ENCODE measurements around the gene PEDS1. TPM values are rescaled to one million over a fixed set of nuclear protein-coding genes. Genes with fewer than 3 reads are reported as not detected.
"Not testable (repeated sequence)": the region's sequence is repeated elsewhere in the genome, so short reads cannot be mapped to it uniquely, and the experiment has no call there.

Gene PEDS1
- polyA plus RNA-seq, 1 donor: 26.1 TPM

DNA sequence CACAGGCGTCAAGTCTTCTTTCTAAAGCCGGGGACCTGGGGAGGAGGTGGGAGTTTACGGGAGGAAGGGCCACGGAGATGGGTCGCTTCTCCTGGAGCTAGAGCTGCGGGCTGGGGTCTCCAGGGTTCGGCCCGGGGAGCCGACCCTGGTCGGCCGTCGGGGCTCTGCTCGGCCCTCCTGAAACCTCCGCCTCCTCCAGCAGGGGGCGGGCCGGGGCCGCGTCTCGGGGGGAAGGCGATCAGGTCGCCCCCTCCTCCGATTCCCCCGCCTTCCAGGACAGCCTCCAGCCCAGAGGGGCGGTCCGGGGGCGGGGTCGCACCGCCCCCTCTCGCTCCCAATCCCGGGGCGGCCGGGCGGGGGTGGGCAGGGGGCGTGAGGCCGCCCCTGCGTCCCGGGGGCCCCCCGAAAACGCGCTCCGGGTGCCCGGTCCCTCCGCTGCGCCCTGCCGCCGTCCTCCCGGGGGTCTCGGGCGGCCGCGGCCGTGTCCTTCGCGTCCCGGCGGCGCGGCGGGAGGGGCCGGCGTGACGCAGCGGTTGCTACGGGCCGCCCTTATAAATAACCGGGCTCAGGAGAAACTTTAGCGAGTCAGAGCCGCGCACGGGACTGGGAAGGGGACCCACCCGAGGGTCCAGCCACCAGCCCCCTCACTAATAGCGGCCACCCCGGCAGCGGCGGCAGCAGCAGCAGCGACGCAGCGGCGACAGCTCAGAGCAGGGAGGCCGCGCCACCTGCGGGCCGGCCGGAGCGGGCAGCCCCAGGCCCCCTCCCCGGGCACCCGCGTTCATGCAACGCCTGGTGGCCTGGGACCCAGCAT lies 36.9 kb upstream of the PEDS1 start, which contains the start of gene CEBPB:
CEBPB (plus strand) TSS at position 580 of the 814 bp plus-strand sequence; CDS start at position 784, 204 bp downstream.
- DNase-seq (ENCODE audit: low read depth): peak; percentile 78

DNA sequence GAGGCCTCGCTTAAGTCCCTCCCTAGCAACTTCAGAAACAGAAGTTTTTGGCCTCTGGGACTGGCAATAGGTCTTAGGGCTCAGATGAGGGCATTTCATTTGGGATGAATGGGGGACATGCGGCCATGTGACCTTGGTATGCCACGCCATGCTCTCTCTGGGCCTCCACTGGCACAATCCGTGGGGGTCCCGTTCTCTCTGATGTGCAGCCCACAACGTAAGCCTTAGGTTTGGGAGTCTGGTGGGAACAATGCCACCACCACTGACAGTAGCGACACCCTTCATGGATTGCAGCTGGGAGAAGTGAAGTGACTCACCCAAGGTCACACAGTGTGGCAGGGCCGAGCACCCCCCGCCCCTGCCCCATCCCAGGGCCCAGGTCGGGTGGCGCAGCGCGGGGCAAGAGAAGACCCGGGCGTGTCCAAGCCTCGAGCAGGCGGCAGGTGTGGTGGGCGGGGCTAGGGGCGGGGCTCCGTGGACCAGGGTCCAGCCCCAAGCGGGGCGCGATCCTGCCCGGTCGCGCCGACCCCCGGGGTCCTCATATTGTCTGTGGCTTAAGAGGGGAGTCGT lies 36.2 kb upstream of the PEDS1 start:
- DNase-seq (ENCODE audit: low read depth): no peak

DNA sequence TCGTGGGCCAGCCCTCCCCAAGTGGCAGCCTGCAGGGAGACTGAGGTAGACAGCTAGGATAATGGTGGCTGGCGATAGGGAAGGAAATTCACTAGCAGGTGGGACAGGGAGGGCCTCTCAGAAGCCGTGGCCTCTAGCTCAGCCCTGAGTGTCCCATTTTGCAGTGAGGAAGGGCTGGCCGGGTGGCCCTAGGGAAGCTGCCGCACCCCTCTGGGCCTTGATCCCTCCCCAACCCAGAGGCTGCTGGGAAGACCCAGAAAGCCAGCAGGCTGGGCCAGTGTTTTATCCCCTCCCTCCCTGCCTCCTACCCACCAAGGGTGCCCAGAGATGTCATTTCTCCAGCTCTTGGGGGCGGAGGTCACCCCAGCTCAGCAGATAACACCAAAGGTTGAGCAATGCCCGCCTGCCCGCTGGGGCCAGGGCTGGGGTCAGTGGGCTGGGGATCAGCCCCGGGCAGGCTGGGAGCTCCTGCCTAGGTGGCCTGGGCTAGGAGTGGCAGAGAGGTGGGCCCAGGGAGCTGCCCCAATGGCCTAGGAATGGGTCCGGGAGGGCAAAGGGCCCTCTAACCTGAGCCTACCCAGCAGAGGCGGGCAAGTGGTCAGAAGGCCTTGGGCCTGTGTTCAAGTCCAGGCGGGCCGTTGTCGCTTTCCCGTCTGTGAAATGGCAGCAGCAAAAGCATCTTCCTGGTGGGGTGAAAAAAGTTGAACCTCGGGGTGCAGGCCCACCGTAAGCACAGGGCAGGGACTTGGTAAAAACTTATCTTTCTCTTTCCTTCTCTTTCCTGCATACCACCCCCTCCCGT lies 35.6 kb upstream of the PEDS1 start:
- DNase-seq (ENCODE audit: low read depth): no peak

DNA sequence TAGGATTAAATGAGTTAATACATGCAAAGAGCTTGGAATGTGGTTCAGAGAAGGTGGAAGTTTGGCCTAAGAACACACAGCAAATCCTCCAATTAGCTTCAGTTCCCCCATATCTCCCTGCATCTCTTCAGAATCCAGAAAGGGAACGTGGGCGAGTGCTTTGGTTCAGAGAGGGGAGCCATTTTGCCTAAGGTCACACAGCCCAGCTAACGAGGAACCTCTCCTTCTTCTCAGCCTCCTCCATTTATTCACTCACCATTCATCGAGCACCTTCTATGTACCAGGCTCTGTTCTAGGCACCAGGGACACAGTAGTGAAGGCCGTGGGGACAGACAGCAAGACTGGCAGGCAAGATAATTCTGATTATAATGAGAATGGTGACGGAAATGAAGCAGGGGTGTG lies 34.8 kb upstream of the PEDS1 start:
- no peak for DNase-seq (ENCODE audit: low read depth)

DNA sequence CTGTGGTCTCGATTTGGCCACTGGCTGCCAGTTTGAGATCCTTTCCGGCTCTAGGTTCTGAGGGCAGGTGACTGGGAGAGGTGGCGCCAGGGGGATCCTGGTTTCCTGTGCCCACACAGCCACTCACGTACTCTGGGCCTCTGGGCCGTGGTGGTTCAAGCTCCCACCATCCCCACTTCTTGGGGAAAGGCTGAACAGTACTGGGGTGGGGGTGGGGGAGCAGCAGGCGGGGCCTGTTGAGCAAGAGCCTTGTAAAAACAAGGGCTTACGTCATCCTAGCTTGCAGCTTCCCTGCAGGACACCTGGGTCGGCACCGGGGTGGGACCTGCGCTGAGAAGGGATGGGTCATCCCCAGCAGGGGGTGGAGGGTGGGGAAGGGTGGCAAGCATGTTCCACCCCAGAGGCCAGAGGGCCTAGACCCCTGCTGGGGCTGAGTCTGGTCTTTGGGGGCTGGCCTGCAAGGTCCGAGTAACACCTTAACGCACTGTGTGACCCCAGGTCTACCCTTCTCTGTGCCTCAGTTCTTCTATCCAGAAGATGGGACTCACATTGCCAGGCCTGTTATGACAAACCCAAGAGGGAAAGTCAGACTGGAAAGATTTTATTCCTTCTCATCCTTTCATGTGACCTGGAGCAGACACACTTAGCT lies 34.0 kb upstream of the PEDS1 start:
- DNase-seq (ENCODE audit: low read depth): no peak

DNA sequence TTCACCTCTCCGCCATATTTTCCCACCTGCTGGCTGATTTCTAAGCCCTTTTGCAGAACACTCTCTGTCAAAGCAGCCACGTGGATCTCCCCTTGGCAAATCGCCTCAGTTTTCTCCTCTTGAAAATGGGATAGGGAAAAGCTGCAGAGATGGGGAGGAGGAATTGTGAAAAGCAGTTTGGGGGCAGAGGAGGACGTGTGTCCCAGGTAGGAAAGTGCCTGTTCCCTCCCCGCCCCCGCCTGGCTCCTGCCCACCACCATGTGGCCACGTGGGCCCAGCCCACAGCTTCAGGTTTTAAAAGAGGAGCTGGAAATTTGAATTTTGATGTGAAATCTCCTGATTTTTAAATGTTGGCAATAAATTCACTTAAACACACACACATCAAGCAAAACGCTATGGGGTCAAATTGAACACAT lies 33.5 kb upstream of the PEDS1 start:
- DNase-seq (ENCODE audit: low read depth): no peak

DNA sequence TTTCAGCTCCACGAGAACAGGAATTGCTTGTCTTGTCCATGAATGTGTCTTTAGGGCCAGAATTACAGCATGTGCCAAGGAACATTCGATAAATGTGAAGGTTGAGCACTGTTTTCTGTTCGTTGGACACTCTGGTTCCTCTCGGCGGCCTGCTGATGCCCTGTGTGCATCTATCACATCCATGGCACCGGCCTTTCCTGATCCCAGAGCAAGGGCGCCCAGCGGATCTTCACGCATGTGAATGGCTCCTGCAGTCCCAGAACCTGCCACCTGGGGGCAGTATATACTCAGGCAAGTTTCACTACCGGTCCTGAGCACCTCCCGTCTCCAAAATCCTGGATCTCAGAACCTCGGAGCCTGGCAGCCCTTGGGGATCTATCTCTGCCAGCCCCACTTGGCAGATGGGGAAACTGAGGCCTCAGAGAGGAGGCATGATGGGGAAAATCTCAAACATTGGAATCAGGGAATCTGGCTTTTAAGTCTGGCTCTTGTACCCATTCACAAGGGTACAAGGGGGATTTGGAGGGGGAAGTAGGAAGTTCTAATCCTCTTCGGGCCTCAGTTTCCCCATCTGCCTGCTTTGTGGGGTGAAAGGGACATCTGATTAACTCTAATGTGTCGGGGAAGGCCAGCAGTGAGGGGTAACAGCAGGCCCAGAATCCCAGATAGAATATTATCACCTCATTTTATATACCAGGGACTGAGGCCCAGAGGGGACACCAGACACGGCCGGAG lies 32.8 kb upstream of the PEDS1 start:
- peak; percentile 58 for DNase-seq (ENCODE audit: low read depth)

DNA sequence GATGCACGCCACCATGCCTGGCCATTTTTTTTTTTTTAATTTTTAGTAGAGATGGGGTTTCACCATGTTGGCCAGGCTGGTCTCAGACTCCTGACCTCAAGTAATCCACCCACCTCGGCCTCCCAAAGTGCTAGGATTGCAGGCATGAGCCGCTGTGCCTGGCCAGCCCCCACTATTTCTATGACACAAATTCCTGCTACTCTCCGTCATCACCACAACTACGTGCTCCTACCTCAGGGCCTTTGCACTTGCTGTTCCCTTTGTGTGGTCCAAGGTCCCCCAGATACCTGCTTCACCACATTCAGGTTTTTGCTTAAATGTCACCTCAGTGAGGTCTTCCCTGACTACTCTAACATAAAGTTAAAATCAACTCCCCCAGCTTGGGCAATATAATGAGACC lies 31.9 kb upstream of the PEDS1 start:
- DNase-seq (ENCODE audit: low read depth): no peak

DNA sequence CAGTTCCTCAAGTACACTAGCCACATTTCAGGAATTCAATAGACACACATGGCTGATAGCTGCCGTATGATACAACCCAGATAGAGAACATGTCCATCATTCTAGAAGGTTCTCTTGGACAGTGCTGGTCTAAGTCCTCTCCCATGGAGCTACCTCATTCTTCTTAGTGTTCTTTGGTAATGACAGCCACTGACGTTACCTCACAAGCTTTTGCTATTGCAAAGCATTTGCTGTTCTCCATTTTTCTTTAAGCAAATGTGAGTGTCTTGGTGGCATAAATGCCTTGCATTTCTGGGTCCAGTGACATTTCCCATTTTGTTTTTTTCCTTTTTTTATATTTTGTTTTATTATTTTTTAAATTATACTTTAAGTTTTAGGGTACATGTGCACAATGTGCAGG lies 28.8 kb upstream of the PEDS1 start:
- DNase-seq (ENCODE audit: low read depth): no peak

DNA sequence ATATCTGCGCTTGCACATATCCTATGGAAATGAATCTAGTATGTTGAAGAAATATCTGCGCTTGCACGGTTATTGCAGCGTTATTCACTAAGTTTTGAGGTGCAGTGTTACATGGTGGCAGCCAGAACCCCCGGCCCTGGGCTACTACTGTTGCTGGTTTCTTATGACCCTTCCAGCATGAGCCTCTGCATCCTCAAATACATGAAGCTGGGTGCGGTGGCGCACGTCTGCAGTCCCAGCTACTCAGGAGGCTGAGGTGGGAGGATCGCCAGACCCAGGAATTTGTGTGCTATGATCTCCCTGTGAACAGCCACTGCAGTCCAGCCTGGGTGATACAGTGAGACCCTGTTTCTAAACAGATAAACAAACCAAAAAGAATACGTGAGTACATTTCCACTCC lies 27.8 kb upstream of the PEDS1 start:
- no peak for DNase-seq (ENCODE audit: low read depth)

DNA sequence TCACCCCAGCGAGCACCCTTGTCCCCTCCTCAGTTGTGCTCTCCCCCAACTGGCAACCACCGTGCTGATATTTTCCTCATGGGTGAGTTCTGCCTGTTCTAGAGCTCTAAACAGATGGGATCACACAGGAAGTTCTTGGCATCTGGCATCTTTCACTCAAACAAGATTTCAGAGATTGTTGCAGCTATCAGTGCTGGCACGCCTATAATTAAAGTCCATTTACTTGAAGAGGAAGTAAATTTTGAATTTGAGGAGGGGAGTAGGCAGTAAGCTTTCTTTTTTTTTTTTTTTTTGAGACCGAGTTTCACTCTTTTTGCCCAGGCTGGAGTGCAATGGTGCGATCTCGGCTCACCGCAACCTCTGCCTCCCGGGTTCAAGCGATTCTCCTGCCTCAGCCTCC lies 25.1 kb upstream of the PEDS1 start:
- DNase-seq (ENCODE audit: low read depth): not testable (repeated sequence)

DNA sequence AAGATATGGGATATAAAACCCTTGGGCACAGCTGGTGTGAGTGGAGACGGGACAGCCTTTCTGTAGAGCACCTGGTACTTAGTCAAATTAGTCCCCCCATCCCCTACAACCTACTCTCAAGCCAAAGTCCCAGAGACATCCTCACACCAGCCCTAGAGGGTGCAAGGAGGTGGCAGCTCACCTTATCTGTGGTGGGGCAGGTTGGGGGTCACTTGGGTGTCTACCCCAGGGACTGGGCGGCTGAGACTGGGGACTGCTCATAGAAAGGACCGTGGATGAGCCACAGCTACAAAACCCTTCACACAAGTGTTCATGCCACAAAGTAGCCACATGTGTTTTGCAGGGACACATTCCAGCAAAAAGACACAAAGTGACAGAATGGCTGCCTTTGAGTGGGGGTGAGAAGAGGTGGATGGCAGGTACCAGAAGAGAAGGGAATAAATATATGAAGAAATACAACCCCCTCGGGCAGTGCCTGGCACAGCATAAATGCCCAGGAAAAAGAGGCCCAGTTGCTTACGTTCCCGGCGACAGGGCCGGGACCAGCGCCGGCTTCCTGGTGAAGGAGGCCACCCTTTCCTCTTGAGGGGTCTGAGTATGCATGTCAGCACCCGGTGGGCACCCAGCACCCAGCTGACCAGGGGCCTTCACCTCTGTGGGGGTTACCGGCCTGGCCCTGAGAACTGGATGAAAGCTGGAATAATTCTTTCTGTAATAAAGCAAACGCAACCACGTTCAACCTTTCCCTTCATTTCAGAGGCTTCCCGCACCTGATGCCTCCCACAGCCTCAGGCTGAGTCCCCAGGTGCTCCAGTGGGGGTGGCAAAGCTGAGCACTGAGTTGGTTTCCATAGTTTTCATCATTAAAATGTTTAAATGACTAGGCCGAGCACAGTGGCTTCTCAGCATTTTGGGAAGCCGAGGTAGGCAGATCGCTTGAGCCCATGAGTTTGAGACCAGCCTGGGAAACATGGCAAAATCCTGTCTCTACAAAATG lies 22.7 kb upstream of the PEDS1 start:
- DNase-seq (ENCODE audit: low read depth): no peak

DNA sequence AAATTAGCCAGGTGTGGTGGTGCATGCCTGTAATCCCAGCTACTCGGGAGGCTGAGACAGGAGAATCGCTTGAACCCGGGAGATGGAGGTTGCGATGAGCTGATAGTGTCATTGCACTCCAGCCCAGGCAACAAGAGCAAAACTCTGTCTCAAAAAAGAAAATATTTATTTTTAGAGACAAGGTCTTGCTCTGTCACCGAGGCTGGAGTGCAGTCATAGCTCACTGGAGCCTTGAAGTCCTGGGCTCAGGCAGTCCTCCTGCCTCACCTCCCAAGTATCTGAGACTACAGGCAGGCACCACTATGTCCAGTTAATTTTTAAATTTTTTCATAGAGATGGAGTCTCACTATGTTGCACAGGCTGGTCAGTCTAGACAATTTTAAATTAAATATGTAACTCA lies 20.9 kb upstream of the PEDS1 start:
- DNase-seq (ENCODE audit: low read depth): no peak

DNA sequence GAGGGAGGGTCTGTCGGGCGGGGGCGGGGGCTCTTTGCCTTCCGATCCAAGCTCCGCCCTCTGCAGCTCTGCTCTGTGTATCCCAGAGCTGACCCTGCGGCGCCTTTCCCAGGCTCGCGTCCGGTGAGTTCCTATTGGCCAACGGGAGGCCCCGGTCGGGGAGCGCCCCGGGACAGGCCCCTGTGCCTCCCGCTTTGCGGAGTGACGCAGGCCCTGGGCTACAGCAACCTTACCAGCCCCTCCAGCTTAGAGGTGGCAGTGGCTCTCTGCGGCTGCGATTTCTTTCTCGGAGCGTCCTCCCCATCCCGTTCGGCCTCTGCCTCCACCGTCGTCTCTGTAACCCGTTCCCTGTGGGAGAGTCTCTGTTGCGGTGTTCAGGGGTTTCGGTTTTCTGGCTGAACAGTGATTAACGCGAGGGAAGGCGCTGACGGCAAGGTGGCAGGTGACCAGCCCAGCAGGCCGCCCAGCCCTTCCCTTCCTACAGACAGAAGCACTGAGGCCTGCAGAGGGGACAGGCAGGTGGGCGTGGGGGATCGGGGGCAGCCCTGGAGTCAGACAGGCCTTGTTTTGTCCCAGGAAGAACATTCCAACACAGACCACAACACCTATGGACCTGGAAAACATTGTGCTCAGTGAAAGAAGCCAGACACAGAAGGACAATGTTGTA lies 19.0 kb upstream of the PEDS1 start:
- no peak for DNase-seq (ENCODE audit: low read depth)

DNA sequence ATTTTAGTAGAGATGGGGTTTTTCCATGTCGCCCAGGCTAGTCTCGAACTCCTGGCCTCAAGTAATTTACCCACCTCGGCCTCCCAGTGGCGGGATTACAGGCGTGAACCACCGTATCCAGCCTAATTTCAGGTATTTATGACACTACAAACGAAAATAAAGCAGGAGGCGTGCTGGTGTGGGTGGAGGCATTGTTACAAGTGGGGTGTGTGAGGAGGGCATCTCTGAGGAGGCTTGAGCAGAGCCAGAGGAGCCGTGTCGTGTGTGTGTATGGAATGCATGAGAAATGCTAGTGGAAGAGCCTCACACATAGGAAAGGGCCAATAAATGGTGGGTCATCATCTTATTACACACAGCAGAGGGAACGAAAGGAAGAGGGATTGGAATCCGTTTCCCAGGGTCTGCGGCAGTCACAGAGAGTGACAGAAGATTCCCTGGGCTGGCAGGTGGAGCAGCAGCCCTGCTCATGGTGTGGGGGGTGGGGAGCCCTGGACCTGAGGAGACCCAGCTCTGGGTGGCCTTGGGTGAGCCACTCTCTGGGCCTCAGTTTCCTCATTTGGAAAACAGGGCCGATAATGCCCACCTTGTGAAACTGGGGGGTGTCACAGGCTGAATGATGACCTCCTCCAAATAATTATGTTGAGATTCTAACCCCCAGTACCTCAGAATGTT lies 17.2 kb upstream of the PEDS1 start:
- DNase-seq (ENCODE audit: low read depth): no peak

DNA sequence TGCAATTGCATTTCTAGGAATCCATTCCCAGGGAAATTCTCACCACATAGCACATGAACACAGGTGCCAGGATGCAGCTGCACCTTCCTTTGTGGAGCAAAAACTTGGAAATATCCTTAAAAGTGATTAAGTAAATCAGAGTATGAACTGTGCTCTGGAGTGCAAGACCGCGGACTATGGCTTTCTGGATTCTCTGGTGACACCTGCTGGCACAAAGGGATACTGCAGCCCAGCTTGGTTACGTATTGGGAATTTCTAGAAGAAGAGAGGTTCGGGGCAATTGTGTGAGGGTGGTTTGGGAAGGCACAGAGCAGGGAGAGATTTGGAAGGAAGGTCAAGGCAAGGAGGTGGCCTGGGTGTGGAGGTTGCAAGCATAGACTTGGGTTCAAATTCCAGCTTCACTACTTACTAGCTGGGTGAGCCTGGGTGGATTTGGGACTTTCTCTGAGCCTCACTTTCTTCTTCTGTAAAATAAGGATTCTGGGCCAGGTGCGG lies 15.9 kb upstream of the PEDS1 start:
- DNase-seq (ENCODE audit: low read depth): no peak

DNA sequence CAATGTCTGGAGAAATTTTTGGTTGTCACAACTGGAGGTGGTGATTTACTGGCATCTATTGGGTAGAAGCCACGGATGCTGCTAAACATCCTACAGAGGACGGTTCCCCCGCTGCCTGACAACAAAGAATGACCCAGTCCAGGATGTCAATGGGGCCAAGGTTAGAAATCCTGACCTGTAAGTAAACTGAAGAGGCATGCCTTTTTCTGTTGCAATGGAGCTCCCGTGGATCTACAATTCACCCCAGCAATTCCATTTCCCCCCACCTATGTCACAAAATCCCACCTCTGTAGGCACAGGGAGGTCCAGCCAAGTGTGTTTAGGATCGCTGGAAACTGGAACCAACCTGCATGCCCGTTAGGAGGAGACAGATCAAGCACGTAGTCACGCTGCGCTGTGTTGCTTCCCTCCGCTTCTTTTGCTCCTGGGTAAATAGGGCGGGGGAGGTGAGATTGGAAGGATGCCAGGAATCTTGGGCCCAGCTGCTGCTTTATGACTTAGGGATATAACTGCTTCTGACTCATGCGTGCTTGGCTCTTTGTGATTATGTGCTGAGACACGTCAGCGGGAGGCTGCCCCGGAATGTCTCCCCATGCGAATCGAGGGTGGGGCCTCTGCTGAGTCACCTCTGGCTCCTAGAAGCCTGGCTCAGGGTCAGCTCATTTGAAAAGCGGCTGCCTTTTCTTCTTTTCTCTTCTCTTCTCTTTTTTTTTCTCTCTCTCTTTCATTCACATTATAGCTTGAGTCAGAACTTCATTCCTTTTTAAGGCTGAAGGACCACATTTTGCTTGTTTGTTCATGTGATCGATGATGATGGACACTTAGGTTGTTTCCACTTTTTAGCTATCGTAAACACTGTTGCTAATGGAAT lies 12.4 kb upstream of the PEDS1 start:
- peak; percentile 96 for DNase-seq (ENCODE audit: low read depth)

Data from forelimb muscle (tissue), 1 donor.